PC-3 (cell line): ENCODE results near the gene MFNG. TPM values are rescaled to one million over a fixed set of nuclear protein-coding genes. Genes with fewer than 3 reads are reported as not detected.

ENCODE experiments used
- ATAC-seq: fragments of 200-7000 bp; cut with Tn5 transposase; 2 replicates; pipeline ENCODE4 v1.9.1; 2020; ENCODE audit warnings: mild to moderate bottlenecking, moderate library complexity
- BruUV-seq: library from RNA; stranded (reverse); fragments of 400-500 nt; replicated peaks from 2 replicates; lab custom pipeline; 2021; lab: Mats Ljungman, UMichigan
- CTCF ChIA-PET: fragments of 300-600 bp; sonication (Branson Sonifier 250); formaldehyde crosslinking; loops from one replicate; lab custom pipeline; 2022; ENCODE audit warnings: antibody characterized with exemption; lab: Charles Lee
- POLR2A ChIA-PET: fragments of 300-600 bp; sonication (Branson Sonifier 250); formaldehyde crosslinking; loops from one replicate; lab custom pipeline; 2022; ENCODE audit warnings: antibody characterized with exemption; ENCODE audit not compliant: unreplicated experiment; lab: Charles Lee
- DNase-seq: peaks from one replicate; pipeline ENCODE4 v3.0.0-alpha.2; 2015
- H2AFZ ChIP-seq: fragments of 300-600 bp; sonication (generic); 2 replicates; pipeline ENCODE4 v1.6.0; 2016; ENCODE audit warnings: antibody characterized with exemption, low read length
- H3F3A ChIP-seq: fragments of 300-600 bp; sonication (generic); one replicate; pipeline ENCODE4 v1.6.0; 2017; ENCODE audit warnings: antibody characterized with exemption, low read length, control low read depth, mild to moderate bottlenecking; ENCODE audit not compliant: unreplicated experiment
- H3K27ac ChIP-seq: fragments of 300-600 bp; sonication (generic); 2 replicates; pipeline ENCODE4 v1.5.1; 2016; ENCODE audit warnings: mild to moderate bottlenecking, low read length
- H3K27me3 ChIP-seq: fragments of 300-600 bp; sonication (generic); 2 replicates; pipeline ENCODE4 v1.6.1; 2016; ENCODE audit warnings: low read length, mixed read lengths
- H3K36me3 ChIP-seq: fragments of 300-600 bp; sonication (generic); 2 replicates; pipeline ENCODE4 v1.6.1; 2016; ENCODE audit warnings: low read depth, mixed run types, low read length, mixed read lengths
- H3K4me1 ChIP-seq: fragments of 300-600 bp; sonication (generic); 2 replicates; pipeline ENCODE4 v1.5.1; 2016; ENCODE audit warnings: low read length; ENCODE audit not compliant: insufficient read depth
- H3K4me2 ChIP-seq: fragments of 300-600 bp; sonication (generic); 2 replicates; pipeline ENCODE4 v1.6.0; 2016; ENCODE audit warnings: low read length
- H3K4me3 ChIP-seq: fragments of 300-600 bp; sonication (generic); 2 replicates; pipeline ENCODE4 v1.5.1; 2016; ENCODE audit warnings: mild to moderate bottlenecking, low read length, mixed read lengths
- H3K79me2 ChIP-seq: fragments of 300-600 bp; sonication (generic); 2 replicates; pipeline ENCODE4 v1.6.1; 2017; ENCODE audit warnings: low read length, mixed read lengths
- H3K9ac ChIP-seq: fragments of 300-600 bp; sonication (generic); 2 replicates; pipeline ENCODE4 v1.6.0; 2016; ENCODE audit warnings: mild to moderate bottlenecking, low read length
- H3K9me2 ChIP-seq: fragments of 300-600 bp; sonication (generic); replicated peaks from 2 replicates; pipeline ENCODE4 v1.6.1; 2016; ENCODE audit warnings: mixed run types, low read length, mixed read lengths
- H3K9me3 ChIP-seq: fragments of 300-600 bp; sonication (generic); 2 replicates; pipeline ENCODE4 v1.6.1; 2016; ENCODE audit warnings: low read length, mixed read lengths
- H4K20me1 ChIP-seq: fragments of 300-600 bp; sonication (generic); 2 replicates; pipeline ENCODE4 v1.6.1; 2016; ENCODE audit warnings: low read length, mixed read lengths
- CTCF ChIP-seq: fragments of 300-600 bp; sonication (generic); conservative IDR thresholded peaks from 2 replicates; pipeline ENCODE4 v1.5.1; 2017; ENCODE audit warnings: antibody characterized with exemption, low read depth, mild to moderate bottlenecking, low read length
- EZH2 ChIP-seq: fragments of 300-600 bp; sonication (generic); IDR thresholded peaks from one replicate; pipeline ENCODE4 v1.6.1; 2017; ENCODE audit warnings: antibody characterized with exemption, mild to moderate bottlenecking, low read length; ENCODE audit not compliant: unreplicated experiment
- EZH2phosphoT487 ChIP-seq: fragments of 300-600 bp; sonication (generic); IDR thresholded peaks from 2 replicates; pipeline ENCODE4 v1.6.1; 2018; ENCODE audit warnings: mild to moderate bottlenecking, antibody characterized with exemption, low read length, borderline replicate concordance
- intact Hi-C: fragments of 100-400 bp; cut with micrococcal nuclease; formaldehyde crosslinking; loops from 2 replicates; pipeline ENCODE4 v1.9.0; 2023
- total RNA-seq: library from RNA; depleted of rRNA; stranded (reverse); fragments of >200 nt; gene quantifications from 2 replicates; pipeline ENCODE4 v1.2.3, GENCODE V29; 2014

Gene MFNG
- total RNA-seq, 1 experiment from 2014 or later, result 1.7 TPM

GRCh38 chr22:37431801-37432707 lies 54.1 kb downstream of the MFNG start:
- no peak for TF ChIP-seq CTCF
- TF ChIP-seq EZH2phosphoT487, result no peak
- no peak for TF ChIP-seq EZH2
- POLR2A ChIA-PET, result no interaction called here
- Histone ChIP-seq H3K4me2 (peak overlapping the region; percentile 62), H3K4me1 (peaks cover 30% of the 10 kb centered on the region), H3K79me2 (peaks cover 8% of the 10 kb centered on the region), H3K27me3 (no peaks in the 10 kb centered on the region), H3K4me3 (peak overlapping the region; percentile 20; the same call in 1 of the 2 replicates), H4K20me1 (no peaks in the 10 kb centered on the region), H3K9ac (peak overlapping the region; percentile 62), H3F3A (peaks cover 18% of the 10 kb centered on the region), H3K36me3 (peaks cover 14% of the 10 kb centered on the region; the same call in 1 of the 2 replicates), H3K9me3 (0 out of 2 replicates have a peak, but pooled peaks cover 13% of the 10 kb centered on the region), H3K27ac (peak overlapping the region; percentile 96), H2AFZ (0 out of 2 replicates have a peak overlapping the region, but pooled peaks have one; percentile 15), H3K9me2 (no peaks in the 10 kb centered on the region)
- CTCF ChIA-PET, result interaction anchor here (0.7 kb wide), 2 partner anchors 41 to 130 kb away, joined by 3 to 5 read pairs; no protein-coding TSS in a partner anchor
- no TSS peak for BruUV-seq
- intact Hi-C loops, result loop anchor here (5.0 kb wide), 1 partner anchor 105 kb away; no protein-coding TSS in a partner anchor
- peak; percentile 97 for DNase-seq
- ATAC-seq, result peak; percentile 76

GRCh38 chr22:37431366-37431765 lies 54.8 kb downstream of the MFNG start:
- Histone ChIP-seq H3K4me2 (peak overlapping the region; percentile 62), H3K4me1 (peaks cover 30% of the 10 kb centered on the region), H3K36me3 (peaks cover 14% of the 10 kb centered on the region; the same call in 1 of the 2 replicates), H3K9me2 (no peaks in the 10 kb centered on the region), H3K79me2 (peaks cover 15% of the 10 kb centered on the region), H3K27me3 (no peaks in the 10 kb centered on the region), H3K9ac (peak overlapping the region; percentile 62), H3F3A (peaks cover 18% of the 10 kb centered on the region), H2AFZ (no peak overlapping the region), H3K9me3 (0 out of 2 replicates have a peak, but pooled peaks cover 13% of the 10 kb centered on the region), H3K27ac (peak overlapping the region; percentile 96), H4K20me1 (no peaks in the 10 kb centered on the region), H3K4me3 (peak overlapping the region; percentile 20; the same call in 1 of the 2 replicates)
- ChIA-PET POLR2A (interaction anchor here (0.6 kb wide), 1 partner anchor 49 kb away, joined by 3 read pairs; no protein-coding TSS in a partner anchor), CTCF (no interaction called here)
- no TSS peak for BruUV-seq
- ATAC-seq (no peak; the same call in 1 of the 2 replicates), DNase-seq (peak; percentile 55)
- intact Hi-C loops, result loop anchor here (5.0 kb wide), 1 partner anchor 104 kb away; no protein-coding TSS in a partner anchor
- no peak for TF ChIP-seq CTCF
- TF ChIP-seq EZH2phosphoT487, result no peak
- TF ChIP-seq EZH2, result no peak
